ENCODE measurements around the gene MUC6. TPM values are rescaled to one million over a fixed set of nuclear protein-coding genes. Genes with fewer than 3 reads are reported as not detected.

MUC6 gene
- total and polyA plus RNA-seq, 2 experiments from 2014 or later: not detected

DNA sequence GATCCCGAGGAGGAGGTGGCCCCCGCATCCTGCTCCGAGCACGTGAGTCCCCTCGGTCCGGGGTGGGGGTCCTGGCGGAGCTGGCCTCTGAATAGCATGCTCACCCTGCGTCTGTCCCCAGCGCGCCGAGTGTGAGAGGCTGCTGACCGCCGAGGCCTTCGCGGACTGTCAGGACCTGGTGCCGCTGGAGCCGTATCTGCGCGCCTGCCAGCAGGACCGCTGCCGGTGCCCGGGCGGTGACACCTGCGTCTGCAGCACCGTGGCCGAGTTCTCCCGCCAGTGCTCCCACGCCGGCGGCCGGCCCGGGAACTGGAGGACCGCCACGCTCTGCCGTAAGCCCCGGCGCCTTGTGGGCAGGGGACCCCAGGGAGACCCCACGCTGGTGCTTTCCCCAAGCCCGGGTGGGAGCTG lies 41.7 kb upstream of the MUC6 start:
- in situ Hi-C loops (cut with MboI): no loop called here
- Histone ChIP-seq H3K9me2 (ENCODE audit: insufficient read depth) (no peaks in the 10 kb centered on the region), H3K9me3 (ENCODE audit: low read depth) (no peaks in the 10 kb centered on the region), H3K4me3 (no peak overlapping the region), H3K4me2 (ENCODE audit: unreplicated experiment) (no peak overlapping the region), H4K20me1 (ENCODE audit: insufficient read depth) (no peaks in the 10 kb centered on the region), H3K36me3 (ENCODE audit: low read depth) (no peaks in the 10 kb centered on the region), H2AFZ (no peak overlapping the region), H3K27ac (no peak overlapping the region), H3F3A (ENCODE audit: insufficient read depth) (no peaks in the 10 kb centered on the region), H3K9ac (no peak overlapping the region), H3K27me3 (replicated peaks; ENCODE audit: insufficient read depth) (no peaks in the 10 kb centered on the region), H3K4me1 (ENCODE audit: insufficient read depth) (peaks cover 5% of the 10 kb centered on the region), H3K79me2 (ENCODE audit: insufficient read depth) (no peaks in the 10 kb centered on the region)
- WGBS, 2 experiments (ENCODE audit: low coverage in 1 of 2, low lambda C conversion rate in 2 of 2, missing lambda C conversion rate in 2 of 2): 87 to 91% methylated on average over 36 to 39 of the region's 39 CpGs
- no peak for DNase-seq
- TF ChIP-seq EZH2 (IDR thresholded peaks at IDR 0.05; ENCODE audit: insufficient read depth, poor library complexity, severe bottlenecking) (no peak), EZH2phosphoT487 (IDR thresholded peaks at IDR 0.05; ENCODE audit: insufficient read depth, low read depth) (no peak)

DNA sequence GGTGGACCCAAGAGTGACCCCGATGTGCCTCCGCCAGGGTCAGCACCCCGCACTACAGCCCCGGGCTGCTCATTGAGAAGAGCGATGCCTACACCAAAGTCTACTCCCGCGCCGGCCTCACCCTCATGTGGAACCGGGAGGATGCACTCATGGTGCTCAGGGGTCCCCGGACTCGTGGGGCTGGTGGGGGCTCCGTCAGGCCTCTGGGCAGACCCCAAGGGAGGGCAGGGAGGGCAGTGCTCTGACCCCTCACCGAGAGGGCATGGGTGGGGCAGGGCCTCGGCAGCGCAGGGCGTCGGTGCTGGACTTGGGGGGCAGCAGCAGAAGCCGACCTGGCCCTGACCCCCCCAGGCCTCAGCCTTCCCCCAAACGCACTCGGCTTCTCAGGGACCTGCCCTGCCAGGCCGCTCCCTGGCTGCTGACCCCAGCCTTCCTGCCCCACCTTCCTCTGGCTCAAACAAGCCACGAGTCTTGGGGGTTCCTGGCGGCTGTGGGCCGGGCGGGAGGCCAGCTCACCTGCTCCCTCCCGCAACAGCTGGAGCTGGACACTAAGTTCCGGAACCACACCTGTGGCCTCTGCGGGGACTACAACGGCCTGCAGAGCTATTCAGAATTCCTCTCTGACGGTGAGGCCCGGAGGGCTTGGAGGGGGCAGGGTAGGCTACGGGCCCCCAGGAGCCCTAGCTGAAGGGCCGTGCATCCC lies 41.0 kb upstream of the MUC6 start:
- Histone ChIP-seq H3K4me3 (no peak overlapping the region), H3K9me3 (ENCODE audit: low read depth) (no peaks in the 10 kb centered on the region), H2AFZ (no peak overlapping the region), H3K4me2 (ENCODE audit: unreplicated experiment) (no peak overlapping the region), H3K27me3 (replicated peaks; ENCODE audit: insufficient read depth) (no peaks in the 10 kb centered on the region), H3K9me2 (ENCODE audit: insufficient read depth) (no peaks in the 10 kb centered on the region), H3K27ac (no peak overlapping the region), H3K36me3 (ENCODE audit: low read depth) (no peaks in the 10 kb centered on the region), H3K9ac (no peak overlapping the region), H3F3A (ENCODE audit: insufficient read depth) (no peaks in the 10 kb centered on the region), H3K4me1 (ENCODE audit: insufficient read depth) (peaks cover 8% of the 10 kb centered on the region), H4K20me1 (ENCODE audit: insufficient read depth) (no peaks in the 10 kb centered on the region), H3K79me2 (ENCODE audit: insufficient read depth) (no peaks in the 10 kb centered on the region)
- 63 to 64% methylated on average over 25 to 30 of the region's 33 CpGs for WGBS, 2 experiments (ENCODE audit: low coverage in 1 of 2, low lambda C conversion rate in 2 of 2, missing lambda C conversion rate in 2 of 2)
- in situ Hi-C loops (cut with MboI): no loop called here
- no peak for DNase-seq
- TF ChIP-seq EZH2phosphoT487 (IDR thresholded peaks at IDR 0.05; ENCODE audit: insufficient read depth, low read depth): no peak
- TF ChIP-seq EZH2 (IDR thresholded peaks at IDR 0.05; ENCODE audit: insufficient read depth, poor library complexity, severe bottlenecking): no peak

DNA sequence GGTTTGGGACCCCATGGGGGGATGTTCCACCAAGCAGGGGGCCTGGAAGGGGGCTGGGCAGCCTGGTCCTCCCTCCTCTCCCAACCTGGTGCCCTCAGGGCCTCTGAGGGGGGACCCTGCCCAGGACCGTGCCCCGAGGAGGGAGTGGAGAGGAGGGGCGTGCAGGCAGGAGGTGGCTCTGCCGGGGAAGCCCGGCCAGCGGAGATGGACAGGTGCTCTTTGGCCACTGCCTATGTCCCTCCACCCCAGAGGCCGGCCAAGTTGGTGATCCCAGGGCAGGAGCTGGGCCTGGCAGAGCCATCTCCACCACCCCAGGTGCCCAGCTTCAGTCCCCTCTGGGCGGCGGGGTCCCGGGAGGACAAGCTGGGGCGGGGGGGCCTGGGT lies 40.5 kb upstream of the MUC6 start:
- Histone ChIP-seq H3K79me2 (ENCODE audit: insufficient read depth) (no peaks in the 10 kb centered on the region), H2AFZ (no peak overlapping the region), H3K27ac (no peak overlapping the region), H3K4me3 (no peak overlapping the region), H3F3A (ENCODE audit: insufficient read depth) (no peaks in the 10 kb centered on the region), H3K9me2 (ENCODE audit: insufficient read depth) (no peaks in the 10 kb centered on the region), H3K9ac (no peak overlapping the region), H3K27me3 (replicated peaks; ENCODE audit: insufficient read depth) (no peaks in the 10 kb centered on the region), H3K36me3 (ENCODE audit: low read depth) (no peaks in the 10 kb centered on the region), H4K20me1 (ENCODE audit: insufficient read depth) (no peaks in the 10 kb centered on the region), H3K9me3 (ENCODE audit: low read depth) (no peaks in the 10 kb centered on the region), H3K4me2 (ENCODE audit: unreplicated experiment) (no peak overlapping the region), H3K4me1 (ENCODE audit: insufficient read depth) (peaks cover 8% of the 10 kb centered on the region)
- no peak for TF ChIP-seq EZH2phosphoT487 (IDR thresholded peaks at IDR 0.05; ENCODE audit: insufficient read depth, low read depth)
- no peak for TF ChIP-seq EZH2 (IDR thresholded peaks at IDR 0.05; ENCODE audit: insufficient read depth, poor library complexity, severe bottlenecking)
- 50 to 63% methylated on average over 8 to 10 of the region's 11 CpGs for WGBS, 2 experiments (ENCODE audit: low coverage in 1 of 2, low lambda C conversion rate in 2 of 2, missing lambda C conversion rate in 2 of 2)
- DNase-seq: no peak
- in situ Hi-C loops (cut with MboI): no loop called here

DNA sequence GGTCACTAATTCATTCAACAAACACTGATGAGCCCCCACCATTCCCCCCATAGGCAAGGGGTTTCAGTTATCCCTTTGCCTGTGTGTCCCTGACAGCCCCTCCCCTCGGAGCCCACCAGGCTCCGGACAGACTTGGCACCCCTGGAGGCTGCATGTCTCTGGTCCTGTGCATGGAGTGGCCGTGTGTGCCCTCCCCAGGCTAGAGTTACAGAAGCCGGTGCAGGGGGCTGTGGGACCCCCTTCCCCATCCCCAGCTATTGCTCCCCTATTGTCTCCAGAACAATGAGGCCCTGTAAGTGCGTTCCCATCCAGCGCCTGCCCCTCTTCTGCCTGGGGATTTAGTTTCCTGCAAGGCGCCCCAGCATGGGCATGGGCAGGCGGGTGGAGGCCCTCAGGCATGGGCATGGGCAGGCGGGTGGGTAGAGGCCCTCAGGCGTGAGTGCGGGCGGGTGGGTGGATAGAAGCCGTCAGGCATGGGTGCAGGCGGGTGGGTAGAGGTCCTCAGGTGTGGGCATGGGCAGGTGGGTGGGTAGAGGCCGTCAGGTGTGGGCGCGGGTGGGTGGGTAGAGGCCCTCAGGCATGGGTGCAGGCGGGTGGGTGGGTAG lies 39.6 kb upstream of the MUC6 start:
- Histone ChIP-seq H3K9ac (no peak overlapping the region), H3K9me2 (ENCODE audit: insufficient read depth) (no peaks in the 10 kb centered on the region), H3K36me3 (ENCODE audit: low read depth) (no peaks in the 10 kb centered on the region), H3K9me3 (ENCODE audit: low read depth) (no peaks in the 10 kb centered on the region), H4K20me1 (ENCODE audit: insufficient read depth) (no peaks in the 10 kb centered on the region), H3K79me2 (ENCODE audit: insufficient read depth) (no peaks in the 10 kb centered on the region), H3F3A (ENCODE audit: insufficient read depth) (no peaks in the 10 kb centered on the region), H2AFZ (no peak overlapping the region), H3K4me2 (ENCODE audit: unreplicated experiment) (no peak overlapping the region), H3K4me1 (ENCODE audit: insufficient read depth) (peaks cover 8% of the 10 kb centered on the region), H3K4me3 (no peak overlapping the region), H3K27me3 (replicated peaks; ENCODE audit: insufficient read depth) (no peaks in the 10 kb centered on the region), H3K27ac (no peak overlapping the region)
- TF ChIP-seq EZH2 (IDR thresholded peaks at IDR 0.05; ENCODE audit: insufficient read depth, poor library complexity, severe bottlenecking) (no peak), EZH2phosphoT487 (IDR thresholded peaks at IDR 0.05; ENCODE audit: insufficient read depth, low read depth) (no peak)
- DNase-seq: no peak
- in situ Hi-C loops (cut with MboI): no loop called here
- 57 to 65% methylated on average over 11 to 18 of the region's 18 CpGs for WGBS, 2 experiments (ENCODE audit: low coverage in 1 of 2, low lambda C conversion rate in 2 of 2, missing lambda C conversion rate in 2 of 2)

Measured in GM23248 (cell line).